Left cardiac atrium (tissue), 4 donors: Measurements from ENCODE around the gene GORASP1. TPM values are rescaled to one million over a fixed set of nuclear protein-coding genes. Genes with fewer than 3 reads are reported as not detected.

Experiments used
- ATAC-seq, 2 donors: fragments of 200-7000 bp; cut with Tn5 transposase; one replicate each; pipeline ENCODE4 v1.9.1; 2020; ENCODE audit warnings: mild to moderate bottlenecking in 2 of 2, moderate library complexity in 2 of 2
- DNase-seq: peaks from one replicate; pipeline ENCODE4 v3.0.0-alpha.2; 2020
- intact Hi-C, 2 donors: fragments of 100-400 bp; cut with DNase I; formaldehyde crosslinking; loops; one replicate each; pipeline versions ENCODE4 v1.14.1 to v1.15.1; 2022 to 2023
- total RNA-seq, 2 donors: library from RNA; stranded (reverse); fragmentation: NEBNext Ultra II Directional; extraction: Animal tissue kit (Norgen Biotek cat#: 25700); gene quantifications; one replicate each; pipeline ENCODE4 v1.2.1, GENCODE V29; 2021
- donor health status: DM: no; HTN: yes; CAD: no.
- donor health status: DM: no; HTN: yes; CAD: no; lungs with severe emphysema.
- donor health status: DM: yes; HTN: yes; CAD: no.
- donor health status: Dilated cardiomyopathy.

GORASP1 gene
- total RNA-seq, 2 donors from 2014 or later, result 39.0 to 49.1 TPM

- intact Hi-C loops, result no loop called here
- ATAC-seq, result no peak
- no peak for DNase-seq
Measured at GRCh38 chr3:39108200-39108710, 828 bp upstream of the GORASP1 start.

DNA sequence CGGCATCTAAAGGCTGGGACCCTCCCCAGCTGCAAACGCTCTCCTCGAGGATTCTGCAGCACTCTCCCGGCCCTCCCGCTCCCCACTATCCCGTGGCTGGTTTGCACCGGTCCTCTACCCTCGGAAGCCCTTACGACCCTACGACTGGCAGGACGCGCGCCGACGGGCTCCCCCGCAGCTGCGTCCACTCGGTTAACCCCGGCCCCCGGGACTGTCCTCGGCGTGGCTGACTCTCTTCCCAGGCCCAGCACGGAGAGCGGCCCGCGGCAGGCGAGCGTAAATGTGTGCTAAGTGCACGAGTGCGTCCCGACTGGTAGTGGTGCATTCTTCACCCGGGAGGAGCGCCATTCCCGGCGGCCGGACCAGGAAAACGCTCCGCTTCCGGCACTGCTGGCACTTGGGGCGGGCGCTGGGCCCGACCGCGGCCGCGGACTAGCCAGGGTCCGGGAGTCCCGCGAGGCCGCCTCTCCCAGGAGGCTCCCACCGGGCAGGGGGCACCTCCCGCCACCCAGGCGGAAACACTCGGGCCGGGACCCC lies 508 bp downstream of the GORASP1 start:
- intact Hi-C loops, result no loop called here

DNA sequence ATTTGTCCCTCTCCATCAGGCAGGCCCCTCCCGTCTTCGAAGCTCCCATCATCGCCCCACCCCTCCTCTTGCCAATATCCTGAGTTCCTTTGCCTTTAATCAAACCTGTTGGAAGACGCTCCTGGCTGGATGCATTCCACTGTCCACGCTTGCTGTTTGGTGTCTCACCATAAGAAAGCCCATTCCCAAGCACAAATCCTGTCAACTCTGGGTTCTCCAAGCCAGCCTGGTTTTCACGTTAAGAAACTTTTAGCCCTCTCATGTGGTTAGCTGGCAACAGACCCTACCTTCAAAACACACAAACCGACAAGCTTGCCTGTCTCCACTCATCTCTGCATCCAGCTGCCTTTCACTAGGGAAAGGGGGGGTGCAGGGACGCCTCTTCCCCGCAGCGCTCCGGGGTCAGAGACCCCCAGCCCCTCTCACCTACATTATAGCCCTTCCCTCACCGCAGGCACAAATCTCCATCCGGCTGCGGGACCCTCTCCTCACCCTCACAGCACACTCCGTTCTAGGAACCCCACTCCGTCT lies 1.1 kb downstream of the GORASP1 start:
- ATAC-seq (no peak), DNase-seq (no peak)
- intact Hi-C loops, result no loop called here

More for the DNA sequence above, 508 bp downstream of the GORASP1 start:
- ATAC-seq (peak; percentile 73 to 78), DNase-seq (peak; percentile 75)

DNA sequence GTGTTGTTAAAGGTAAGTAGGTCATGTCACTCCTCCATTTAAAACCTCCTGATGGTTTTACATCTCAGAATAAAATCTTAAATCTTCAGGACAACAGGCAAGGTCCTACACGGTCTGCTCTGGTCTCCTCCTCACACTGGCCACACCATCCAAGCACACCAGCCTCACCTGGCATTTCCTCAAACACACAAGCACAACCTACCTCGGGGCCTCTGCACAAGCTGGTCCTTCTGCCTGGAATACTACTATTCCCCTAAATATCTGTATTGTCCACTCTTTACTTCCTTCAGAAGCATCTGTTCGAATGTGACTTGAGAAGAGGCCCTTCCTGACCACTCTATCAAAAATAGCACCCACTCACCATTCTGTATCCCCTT lies 1.8 kb downstream of the GORASP1 start:
- intact Hi-C loops, result no loop called here
- DNase-seq (no peak), ATAC-seq (no peak)

GRCh38 chr3:39104961-39105686 lies 2.3 kb downstream of the GORASP1 start:
- no peak for ATAC-seq
- intact Hi-C loops, result no loop called here
- no peak for DNase-seq

DNA sequence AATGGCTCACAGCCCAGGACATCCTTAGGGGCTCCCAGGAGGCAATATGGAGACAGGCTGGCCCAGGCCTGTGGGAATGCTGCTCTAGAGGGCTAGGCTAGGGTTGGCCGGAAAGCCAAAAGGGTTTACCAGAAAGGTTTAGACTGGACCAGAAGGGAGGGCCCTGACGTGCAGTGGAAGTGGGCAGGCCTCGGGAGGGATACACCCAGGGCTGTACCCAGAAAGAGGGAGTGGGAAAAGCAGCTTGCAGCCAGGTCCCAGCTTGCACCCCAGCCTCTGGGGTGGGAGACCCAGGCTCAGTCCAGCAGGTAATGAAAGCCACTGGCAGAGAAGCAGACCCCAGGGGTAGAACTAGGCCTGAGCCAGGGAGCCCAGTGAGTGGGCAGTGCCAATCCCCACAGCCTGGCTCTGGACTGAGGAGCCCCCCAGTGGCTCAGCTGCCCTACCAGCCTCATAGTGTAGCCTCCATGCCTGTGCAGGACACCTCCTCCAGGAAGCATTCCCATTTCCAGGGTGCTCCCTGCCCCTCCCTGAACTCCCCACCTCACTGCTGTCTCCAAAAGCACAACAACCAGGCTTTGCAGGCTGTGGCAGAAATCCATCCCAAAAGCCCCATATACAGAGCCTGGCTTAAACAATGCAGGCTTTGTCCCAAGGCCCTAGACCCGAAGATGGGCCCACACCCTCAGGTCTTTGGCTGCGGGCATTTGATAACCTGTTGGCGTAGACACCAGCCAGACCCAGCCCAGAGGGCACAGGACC lies 3.5 kb downstream of the GORASP1 start:
- no peak for ATAC-seq
- no peak for DNase-seq
- intact Hi-C loops, result no loop called here

DNA sequence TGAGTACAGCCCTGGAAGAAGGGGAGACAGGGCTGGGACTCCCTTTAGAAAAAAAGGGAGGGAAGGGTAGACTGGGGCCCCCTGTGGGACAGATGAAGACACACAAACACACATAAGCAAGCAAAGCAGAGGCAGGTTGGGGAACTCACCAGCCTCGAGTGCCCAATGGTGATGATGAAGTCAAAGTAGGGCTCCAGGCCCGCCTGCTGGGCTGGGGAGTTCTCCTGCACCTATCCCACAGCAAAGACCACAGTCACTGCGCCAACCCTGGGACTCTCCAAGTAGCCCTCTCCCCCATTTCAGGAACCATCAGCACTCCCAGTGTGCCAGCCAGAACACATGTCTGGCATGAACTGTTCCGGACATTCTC lies 4.1 kb downstream of the GORASP1 start:
- no peak for ATAC-seq
- intact Hi-C loops, result no loop called here

GRCh38 chr3:39102504-39103323 lies 4.7 kb downstream of the GORASP1 start:
- DNase-seq, result no peak
- intact Hi-C loops, result no loop called here

More for the DNA sequence above, 4.1 kb downstream of the GORASP1 start:
- no peak for DNase-seq

DNA sequence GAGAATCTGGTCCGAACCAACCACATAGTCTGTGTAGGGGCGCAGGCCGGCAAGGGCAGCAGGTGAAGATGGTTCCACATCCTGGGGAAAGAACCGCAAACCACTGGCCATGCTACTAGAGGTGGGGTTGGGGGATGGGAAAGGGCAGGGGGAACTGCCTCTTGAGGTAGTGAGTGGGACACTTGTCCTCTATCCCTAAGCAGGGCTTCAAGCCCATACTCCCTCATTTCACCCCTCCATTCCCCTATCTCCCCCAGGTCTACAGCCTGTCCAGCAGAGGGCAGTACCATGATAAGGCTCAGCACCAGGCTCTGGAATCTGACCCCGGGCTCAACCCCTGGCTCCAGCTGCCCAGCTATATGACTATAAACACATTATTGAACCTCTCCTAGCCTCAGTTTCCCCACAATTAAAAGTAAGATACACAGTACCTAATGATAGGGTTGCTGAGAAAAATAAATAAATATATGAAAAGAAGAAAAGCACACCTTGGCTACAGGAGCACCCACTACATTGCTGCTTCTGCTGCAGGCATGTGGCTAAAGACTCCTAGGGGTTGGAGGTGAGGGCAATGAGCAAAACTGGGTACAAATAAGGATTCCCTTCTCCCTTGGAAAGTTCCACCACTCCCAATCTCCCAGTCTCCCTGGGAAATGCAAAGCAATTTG lies 6.3 kb downstream of the GORASP1 start:
- DNase-seq (no peak), ATAC-seq (peak; percentile 47 to 54)
- intact Hi-C loops, result no loop called here

More at GRCh38 chr3:39102504-39103323, 4.7 kb downstream of the GORASP1 start:
- no peak for ATAC-seq

DNA sequence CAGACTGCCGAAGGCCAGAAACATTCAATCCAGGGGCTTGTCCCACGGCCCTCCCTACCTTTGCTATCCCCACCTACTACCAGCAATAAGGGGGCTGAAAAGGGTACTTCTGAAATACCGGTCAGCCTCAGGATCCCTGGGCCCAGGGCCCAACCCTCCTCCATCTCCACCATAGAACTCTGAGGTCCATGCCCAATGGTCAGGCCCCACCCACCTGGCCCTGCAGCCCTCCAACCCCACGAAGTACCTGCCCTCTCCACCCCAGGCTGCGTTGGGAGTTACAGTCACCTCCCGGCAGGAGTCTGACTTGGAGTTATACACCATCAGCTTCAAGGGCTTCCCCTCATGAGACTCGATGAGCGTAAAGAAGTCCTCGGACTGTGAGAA lies 6.9 kb downstream of the GORASP1 start:
- ATAC-seq (no peak), DNase-seq (no peak)
- intact Hi-C loops, result no loop called here

- intact Hi-C loops, result no loop called here
- DNase-seq (no peak), ATAC-seq (no peak)
Measured at GRCh38 chr3:39099738-39100499, 7.5 kb downstream of the GORASP1 start.

DNA sequence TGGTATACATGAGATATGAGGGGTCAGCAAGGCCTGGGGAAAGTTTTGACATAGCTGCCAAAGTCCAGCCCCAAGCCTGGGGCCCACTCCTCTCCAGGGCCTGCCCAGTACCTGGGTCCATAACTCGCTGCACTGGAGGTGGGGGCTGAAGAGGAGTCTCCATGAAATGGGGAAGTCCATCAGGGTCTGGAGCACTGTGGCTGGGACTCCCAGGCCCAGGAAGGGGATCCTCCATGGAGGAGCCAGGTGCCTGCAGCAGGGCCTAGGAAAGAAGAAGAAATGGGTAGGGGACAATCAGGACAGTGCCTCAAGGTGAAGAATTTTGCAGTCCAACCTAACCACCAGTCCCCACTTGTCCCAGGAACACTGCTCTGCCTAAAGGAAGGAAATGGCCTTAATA lies 8.2 kb downstream of the GORASP1 start:
- ATAC-seq (no peak), DNase-seq (no peak)
- intact Hi-C loops, result no loop called here

DNA sequence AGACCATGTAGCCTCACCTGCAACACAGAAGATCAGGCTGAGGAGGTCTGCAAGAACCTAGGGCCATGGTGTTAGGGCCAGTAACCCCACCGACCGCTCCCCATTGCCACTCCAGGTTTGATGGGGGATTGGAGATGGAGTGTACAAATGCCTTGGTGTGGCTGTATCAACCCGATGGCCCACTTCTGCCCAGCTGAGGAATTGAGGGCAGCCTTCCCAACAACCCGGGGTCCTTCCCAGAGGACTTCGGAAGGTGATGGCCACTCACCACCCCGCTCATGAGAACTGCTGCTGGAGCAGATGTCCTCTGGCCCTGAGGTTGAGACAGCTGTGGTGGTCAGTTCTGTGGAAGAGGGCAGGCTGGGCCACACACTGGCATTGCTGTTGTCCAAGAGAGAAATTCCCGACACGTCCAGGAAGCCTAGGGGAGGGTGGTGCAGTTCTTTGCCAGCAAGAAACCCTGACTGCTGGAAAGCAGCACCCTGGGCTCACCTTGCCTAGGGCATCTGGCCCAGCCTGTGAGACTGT lies 8.9 kb downstream of the GORASP1 start:
- DNase-seq (no peak), ATAC-seq (no peak)
- intact Hi-C loops, result no loop called here

DNA sequence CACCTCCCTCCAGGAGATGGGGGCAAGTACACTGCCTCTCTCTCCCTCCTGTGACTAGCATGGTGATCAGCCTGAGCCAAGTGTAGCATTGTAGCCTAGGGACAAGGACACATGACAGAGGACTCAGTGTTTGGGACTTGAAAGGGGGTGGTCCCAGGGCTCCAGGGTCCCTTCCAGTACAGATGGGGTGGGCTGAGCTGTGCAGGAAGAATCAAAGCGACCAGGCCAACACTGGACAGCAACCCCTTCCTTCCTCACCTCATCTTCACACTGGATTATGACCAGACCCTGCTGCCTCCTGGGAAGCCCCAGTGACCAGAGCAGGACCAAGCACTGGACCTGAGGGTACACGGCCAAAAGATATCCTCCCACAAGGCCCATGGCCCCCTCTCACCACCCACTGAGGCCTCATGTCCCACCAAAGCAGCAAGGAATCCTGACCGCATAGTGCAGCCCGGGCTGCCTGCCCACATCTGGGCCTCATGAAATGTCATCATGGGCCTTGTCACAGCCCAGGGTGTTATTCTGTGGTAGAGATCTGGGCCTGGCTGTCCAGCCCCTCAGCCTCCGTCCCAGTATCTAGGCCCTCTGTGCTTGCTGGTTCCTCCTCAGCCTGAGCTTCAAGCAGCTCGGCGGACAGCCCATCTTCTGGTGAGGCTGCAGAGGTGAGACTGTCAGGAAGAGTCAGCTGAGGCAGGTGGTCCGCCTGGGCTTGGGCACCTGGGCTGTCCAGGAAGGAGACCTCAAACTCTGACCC lies 9.5 kb downstream of the GORASP1 start:
- intact Hi-C loops, result no loop called here
- no peak for DNase-seq
- ATAC-seq, result no peak

- intact Hi-C loops, result no loop called here
- ATAC-seq (peak; percentile 25 to 43), DNase-seq (no peak)
Measured at GRCh38 chr3:39096775-39097174, 10.7 kb downstream of the GORASP1 start.

GRCh38 chr3:39095778-39096177 lies 11.6 kb downstream of the GORASP1 start:
- no peak for ATAC-seq
- intact Hi-C loops, result no loop called here
- DNase-seq, result no peak
